Measurements from ENCODE around the gene TMEM209. TPM values are rescaled to one million over a fixed set of nuclear protein-coding genes. Genes with fewer than 3 reads are reported as not detected.
"Not testable (repeated sequence)": the region's sequence is repeated elsewhere in the genome, so short reads cannot be mapped to it uniquely, and the experiment has no call there.

Gene TMEM209
- total RNA-seq, 1 donor from 2014 or later = 11.8 TPM

GRCh38 chr7:130129011-130129411 is 76.2 kb downstream of the TMEM209 start:
- DNase-seq (ENCODE audit: low spot score) = no peak
- no peak overlapping the region for H3K4me3 Mint-ChIP-seq (ENCODE audit: unreplicated experiment)
- H3K9me3 Mint-ChIP-seq (ENCODE audit: unreplicated experiment) = no peaks in the 10 kb centered on the region
- peaks cover 34% of the 10 kb centered on the region for H3K36me3 Mint-ChIP-seq (ENCODE audit: low read depth, unreplicated experiment)
- no peak overlapping the region for H3K27ac Mint-ChIP-seq (ENCODE audit: unreplicated experiment)
- H3K4me1 Mint-ChIP-seq (ENCODE audit: unreplicated experiment) = peaks cover 8% of the 10 kb centered on the region
- no peak for TF ChIP-seq CTCF (IDR thresholded peaks at IDR 0.05; ENCODE audit: unreplicated experiment)
- peaks cover 2% of the 10 kb centered on the region for H3K27me3 Mint-ChIP-seq (ENCODE audit: unreplicated experiment)

GRCh38 chr7:130127821-130128317 is 77.3 kb downstream of the TMEM209 start:
- DNase-seq (ENCODE audit: low spot score) = no peak

GRCh38 chr7:130127404-130127803 is 77.8 kb downstream of the TMEM209 start:
- no peak overlapping the region for H3K27ac Mint-ChIP-seq (ENCODE audit: unreplicated experiment)
- H3K27me3 Mint-ChIP-seq (ENCODE audit: unreplicated experiment) = peaks cover 3% of the 10 kb centered on the region
- DNase-seq (ENCODE audit: low spot score) = no peak
- peaks cover 40% of the 10 kb centered on the region for H3K36me3 Mint-ChIP-seq (ENCODE audit: low read depth, unreplicated experiment)
- H3K4me1 Mint-ChIP-seq (ENCODE audit: unreplicated experiment) = no peaks in the 10 kb centered on the region
- no peak for TF ChIP-seq CTCF (IDR thresholded peaks at IDR 0.05; ENCODE audit: unreplicated experiment)
- no peak overlapping the region for H3K4me3 Mint-ChIP-seq (ENCODE audit: unreplicated experiment)
- no peaks in the 10 kb centered on the region for H3K9me3 Mint-ChIP-seq (ENCODE audit: unreplicated experiment)

More at GRCh38 chr7:130127821-130128317, 77.3 kb downstream of the TMEM209 start:
- no peak for TF ChIP-seq CTCF (IDR thresholded peaks at IDR 0.05; ENCODE audit: unreplicated experiment)
- Mint-ChIP-seq H3K4me3 (ENCODE audit: unreplicated experiment) (no peak overlapping the region), H3K4me1 (ENCODE audit: unreplicated experiment) (no peaks in the 10 kb centered on the region), H3K27ac (ENCODE audit: unreplicated experiment) (no peak overlapping the region), H3K9me3 (ENCODE audit: unreplicated experiment) (no peaks in the 10 kb centered on the region), H3K36me3 (ENCODE audit: low read depth, unreplicated experiment) (peaks cover 37% of the 10 kb centered on the region), H3K27me3 (ENCODE audit: unreplicated experiment) (peaks cover 3% of the 10 kb centered on the region)

GRCh38 chr7:130126840-130127239 is 78.4 kb downstream of the TMEM209 start:
- H3K9me3 Mint-ChIP-seq (ENCODE audit: unreplicated experiment); DNase-seq (ENCODE audit: low spot score); H3K27ac Mint-ChIP-seq (ENCODE audit: unreplicated experiment); H3K4me1 Mint-ChIP-seq (ENCODE audit: unreplicated experiment); H3K27me3 Mint-ChIP-seq (ENCODE audit: unreplicated experiment): not testable (repeated sequence)
- H3K36me3 Mint-ChIP-seq (ENCODE audit: low read depth, unreplicated experiment) = peaks cover 34% of the 10 kb centered on the region
- peak overlapping the region; percentile 65 for H3K4me3 Mint-ChIP-seq (ENCODE audit: unreplicated experiment)

GRCh38 chr7:130124711-130125110 is 80.5 kb downstream of the TMEM209 start:
- Mint-ChIP-seq H3K4me1 (ENCODE audit: unreplicated experiment) (no peaks in the 10 kb centered on the region), H3K27ac (ENCODE audit: unreplicated experiment) (no peak overlapping the region), H3K27me3 (ENCODE audit: unreplicated experiment) (peaks cover 1% of the 10 kb centered on the region), H3K9me3 (ENCODE audit: unreplicated experiment) (no peaks in the 10 kb centered on the region), H3K4me3 (ENCODE audit: unreplicated experiment) (no peak overlapping the region), H3K36me3 (ENCODE audit: low read depth, unreplicated experiment) (peaks cover 22% of the 10 kb centered on the region)
- DNase-seq (ENCODE audit: low spot score) = no peak
- TF ChIP-seq CTCF (IDR thresholded peaks at IDR 0.05; ENCODE audit: unreplicated experiment) = no peak
